ENCODE results near the gene LSMEM2. TPM values are rescaled to one million over a fixed set of nuclear protein-coding genes. Genes with fewer than 3 reads are reported as not detected.
A peak's percentile ranks its signal among the peaks of the same experiment; 100 is the strongest.

Gene LSMEM2
- polyA plus RNA-seq, 2 of the 4 experiments (the other 2 are of a cell fraction) = 0.09 TPM; not detected in 1

- FAIRE-seq = no peak
- POLR2A ChIA-PET = no interaction called here
Measured at GRCh38 chr3:50320853-50321335, 42.0 kb downstream of the LSMEM2 start.

GRCh38 chr3:50321336-50322114 lies 42.6 kb downstream of the LSMEM2 start:
- DNase-seq (ENCODE audit: low read depth in 1 of 2, low spot score in 1 of 2) = peak; percentile 68 to 88
- ChIA-PET CTCF (interaction anchor here (0.5 to 5.1 kb wide), 15 partner anchors 8 to 270 kb away, joined by 3 to 56 read pairs (median 3); partner anchors contain the start of genes HYAL3 and NAA80), POLR2A (no interaction called here)
- H3K4me2 ChIP-seq = peak overlapping the region; percentile 98
- peak; percentile 80 to 85 for ATAC-seq
- no peaks in the 10 kb centered on the region for H3K9me3 ChIP-seq
- WGBS (ENCODE audit: missing lambda C conversion rate) = 6% methylated on average over 3 of the region's 59 CpGs
- 0 out of 3 replicates have a peak, but pooled peaks have one; percentile 49 for TF ChIP-seq BCL3 (IDR thresholded peaks at IDR 0.05)
- TF ChIP-seq GATA3 (IDR thresholded peaks at IDR 0.05; ENCODE audit: borderline replicate concordance) = peak; percentile 69
- peak; percentile 42; the same call in 2 of the 3 replicates for TF ChIP-seq CTCF (IDR thresholded peaks at IDR 0.05)
- no peak for TF ChIP-seq REST (IDR thresholded peaks at IDR 0.05)
- peak; percentile 44; the same call in 1 of the 2 replicates for TF ChIP-seq BHLHE40 (IDR thresholded peaks at IDR 0.05; ENCODE audit: low read depth, low read length)
- TF ChIP-seq MAX (IDR thresholded peaks at IDR 0.05) = peak; percentile 84
- TF ChIP-seq SREBF2 (IDR thresholded peaks at IDR 0.05) = no peak
- peak; percentile 50 for TF ChIP-seq POLR2A (IDR thresholded peaks at IDR 0.05; ENCODE audit: low read length)
- peak in 1 of 2 experiments; percentile 70; a peak in 2 of 5 replicates for TF ChIP-seq JUN (IDR thresholded peaks at IDR 0.05)
- H3K4me1 ChIP-seq = peaks cover 30% of the 10 kb centered on the region
- H3K27ac ChIP-seq = peak overlapping the region; percentile 99 to 100
- peak overlapping the region; percentile 65 for H3K4me3 ChIP-seq
- FAIRE-seq = no peak

More at GRCh38 chr3:50320853-50321335, 42.0 kb downstream of the LSMEM2 start:
- Histone ChIP-seq H3K4me2 (peak overlapping the region; percentile 98), H3K27ac (peak overlapping the region; percentile 99 to 100), H3K9me3 (no peaks in the 10 kb centered on the region), H3K4me1 (peaks cover 35% of the 10 kb centered on the region), H3K4me3 (peak overlapping the region; percentile 65)
- ATAC-seq (peak; percentile 41 to 58), DNase-seq (ENCODE audit: low read depth in 1 of 2, low spot score in 1 of 2) (peak in 1 of 2 experiments; percentile 56)
- WGBS (ENCODE audit: missing lambda C conversion rate) = 0% methylated on average over 9 of the region's 45 CpGs
- CTCF ChIA-PET = interaction anchor here (0.5 to 5.1 kb wide), 12 partner anchors 8 to 271 kb away, joined by 3 to 56 read pairs (median 3); partner anchors contain the start of genes HYAL3 and NAA80
- TF ChIP-seq RFX5 (IDR thresholded peaks at IDR 0.05) (no peak), POLR2AphosphoS2 (conservative IDR thresholded peaks at IDR 0.05; ENCODE audit: low read length) (no peak), HMGXB4 (CRISPR knock-in tag; IDR thresholded peaks at IDR 0.05; ENCODE audit: borderline replicate concordance) (no peak), KDM1A (IDR thresholded peaks at IDR 0.05; ENCODE audit: low read depth) (no peak), NPAS2 (CRISPR knock-in tag; IDR thresholded peaks at IDR 0.05; ENCODE audit: borderline replicate concordance) (no peak), MYC (IDR thresholded peaks at IDR 0.05; ENCODE audit: borderline replicate concordance, low read length) (peak; percentile 66; the same call in 1 of the 2 replicates), TFCP2L1 (CRISPR knock-in tag; IDR thresholded peaks at IDR 0.05) (no peak), MAX (IDR thresholded peaks at IDR 0.05) (no peak), KDM5A (IDR thresholded peaks at IDR 0.05) (no peak), POLR2A (IDR thresholded peaks at IDR 0.05; ENCODE audit: low read length) (no peak), PBX3 (IDR thresholded peaks at IDR 0.05) (0 out of 2 replicates have a peak, but pooled peaks have one; percentile 25), PHF8 (IDR thresholded peaks at IDR 0.05; ENCODE audit: borderline replicate concordance, low read depth) (peak; percentile 82; the same call in 1 of the 2 replicates), MAZ (IDR thresholded peaks at IDR 0.05; ENCODE audit: borderline replicate concordance, low read depth, low read length) (no peak), E2F6 (IDR thresholded peaks at IDR 0.05; ENCODE audit: borderline replicate concordance, low read depth) (no peak)

Data from A549 (cell line).